ENCODE measurements around the gene BLOC1S4. TPM values are rescaled to one million over a fixed set of nuclear protein-coding genes. Genes with fewer than 3 reads are reported as not detected.
A peak's percentile ranks its signal among the peaks of the same experiment; 100 is the strongest.

Gene BLOC1S4
- total RNA-seq, 1 donor from 2014 or later: 20.9 TPM

GRCh38 chr4:6697131-6697530, 18.8 kb upstream of the BLOC1S4 start:
- Mint-ChIP-seq H3K4me3 (ENCODE audit: unreplicated experiment) (no peak overlapping the region), H3K36me3 (ENCODE audit: low read depth, unreplicated experiment) (no peaks in the 10 kb centered on the region), H3K27me3 (ENCODE audit: unreplicated experiment) (peaks cover 2% of the 10 kb centered on the region), H3K9me3 (ENCODE audit: unreplicated experiment) (no peaks in the 10 kb centered on the region), H3K4me1 (ENCODE audit: unreplicated experiment) (peaks cover 21% of the 10 kb centered on the region), H3K27ac (ENCODE audit: unreplicated experiment) (no peak overlapping the region)
- DNase-seq (ENCODE audit: low spot score): no peak
- TF ChIP-seq CTCF (IDR thresholded peaks at IDR 0.05; ENCODE audit: unreplicated experiment): no peak

- H3K27me3 Mint-ChIP-seq (ENCODE audit: unreplicated experiment): peaks cover 5% of the 10 kb centered on the region
- peaks cover 16% of the 10 kb centered on the region for H3K36me3 Mint-ChIP-seq (ENCODE audit: low read depth, unreplicated experiment)
- no peak for TF ChIP-seq CTCF (IDR thresholded peaks at IDR 0.05; ENCODE audit: unreplicated experiment)
- peaks cover 5% of the 10 kb centered on the region for H3K9me3 Mint-ChIP-seq (ENCODE audit: unreplicated experiment)
- no peak for DNase-seq (ENCODE audit: low spot score)
- H3K4me1 Mint-ChIP-seq (ENCODE audit: unreplicated experiment): peaks cover 13% of the 10 kb centered on the region
- peak overlapping the region; percentile 38 for H3K27ac Mint-ChIP-seq (ENCODE audit: unreplicated experiment)
- peak overlapping the region; percentile 28 for H3K4me3 Mint-ChIP-seq (ENCODE audit: unreplicated experiment)
These were observed 16.6 kb upstream of the BLOC1S4 start for GRCh38 chr4:6699388-6699787.

- H3K36me3 Mint-ChIP-seq (ENCODE audit: low read depth, unreplicated experiment): peaks cover 21% of the 10 kb centered on the region
- peak overlapping the region; percentile 38 for H3K27ac Mint-ChIP-seq (ENCODE audit: unreplicated experiment)
- DNase-seq (ENCODE audit: low spot score): no peak
- peaks cover 10% of the 10 kb centered on the region for H3K4me1 Mint-ChIP-seq (ENCODE audit: unreplicated experiment)
- H3K4me3 Mint-ChIP-seq (ENCODE audit: unreplicated experiment): peak overlapping the region; percentile 28
- TF ChIP-seq CTCF (IDR thresholded peaks at IDR 0.05; ENCODE audit: unreplicated experiment): no peak
- H3K27me3 Mint-ChIP-seq (ENCODE audit: unreplicated experiment): peaks cover 3% of the 10 kb centered on the region
- H3K9me3 Mint-ChIP-seq (ENCODE audit: unreplicated experiment): peaks cover 5% of the 10 kb centered on the region
These were observed 16.1 kb upstream of the BLOC1S4 start for GRCh38 chr4:6699903-6700302.

- peak; percentile 53 for TF ChIP-seq CTCF (IDR thresholded peaks at IDR 0.05; ENCODE audit: unreplicated experiment)
- Mint-ChIP-seq H3K9me3 (ENCODE audit: unreplicated experiment) (peaks cover 5% of the 10 kb centered on the region), H3K4me1 (ENCODE audit: unreplicated experiment) (peaks cover 9% of the 10 kb centered on the region), H3K4me3 (ENCODE audit: unreplicated experiment) (no peak overlapping the region), H3K27me3 (ENCODE audit: unreplicated experiment) (peaks cover 3% of the 10 kb centered on the region), H3K36me3 (ENCODE audit: low read depth, unreplicated experiment) (peaks cover 21% of the 10 kb centered on the region), H3K27ac (ENCODE audit: unreplicated experiment) (no peak overlapping the region)
- DNase-seq (ENCODE audit: low spot score): peak; percentile 42
These were observed 14.6 kb upstream of the BLOC1S4 start for GRCh38 chr4:6701371-6701770.

GRCh38 chr4:6702761-6703160, 13.2 kb upstream of the BLOC1S4 start:
- peak overlapping the region; percentile 44 for H3K27ac Mint-ChIP-seq (ENCODE audit: unreplicated experiment)
- no peak for TF ChIP-seq CTCF (IDR thresholded peaks at IDR 0.05; ENCODE audit: unreplicated experiment)
- no peak for DNase-seq (ENCODE audit: low spot score)
- H3K4me3 Mint-ChIP-seq (ENCODE audit: unreplicated experiment): no peak overlapping the region
- peaks cover 3% of the 10 kb centered on the region for H3K27me3 Mint-ChIP-seq (ENCODE audit: unreplicated experiment)
- peaks cover 5% of the 10 kb centered on the region for H3K9me3 Mint-ChIP-seq (ENCODE audit: unreplicated experiment)
- peaks cover 18% of the 10 kb centered on the region for H3K4me1 Mint-ChIP-seq (ENCODE audit: unreplicated experiment)
- H3K36me3 Mint-ChIP-seq (ENCODE audit: low read depth, unreplicated experiment): peaks cover 25% of the 10 kb centered on the region
